ENCODE results near the gene TMEM108.

TMEM108 gene

GRCh38 chr3:133121450-133121849, 83.3 kb downstream of the TMEM108 start:
- DNase-seq, result no peak

DNA sequence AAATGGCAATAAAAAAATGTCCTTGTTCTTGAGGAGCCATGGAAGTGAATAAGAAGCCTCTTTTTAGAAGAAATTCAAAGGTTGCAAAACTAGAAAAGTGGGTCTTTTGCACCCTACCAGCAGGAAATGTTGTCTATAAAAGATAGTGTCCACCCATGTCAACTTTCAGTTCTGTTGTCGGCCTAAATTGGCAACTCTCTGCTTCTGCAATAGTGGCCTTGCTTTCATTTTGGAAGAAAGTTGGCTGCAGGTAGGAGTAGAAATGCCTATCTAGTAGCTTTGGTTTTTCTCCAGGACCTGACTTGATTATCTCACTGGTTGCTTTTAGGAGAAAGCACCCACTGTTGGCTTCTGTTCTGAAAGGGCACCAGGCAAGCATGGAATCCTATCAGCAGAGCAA, 85.4 kb downstream of the TMEM108 start:
- no peak for DNase-seq

GRCh38 chr3:133124511-133124910, 86.3 kb downstream of the TMEM108 start:
- DNase-seq, result no peak

DNA sequence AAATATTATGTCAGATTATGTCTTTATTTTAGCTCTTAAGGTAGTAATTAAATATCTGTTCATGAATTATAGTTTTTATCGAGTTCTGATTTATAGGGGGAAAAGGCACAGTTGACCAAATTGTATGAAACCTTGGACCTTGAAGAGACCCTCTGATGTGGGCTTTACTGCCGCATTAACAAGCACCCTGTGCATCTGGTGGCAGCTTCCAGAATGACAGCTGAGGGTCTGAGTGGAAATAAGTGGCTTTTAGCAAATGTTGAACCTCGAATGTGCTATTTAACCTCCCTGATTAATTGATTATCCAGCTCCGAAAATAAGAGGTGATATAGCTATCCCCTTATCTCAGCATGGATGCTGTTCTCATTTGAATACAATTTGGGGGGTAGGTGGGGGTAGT, 87.0 kb downstream of the TMEM108 start:
- DNase-seq, result no peak

DNA sequence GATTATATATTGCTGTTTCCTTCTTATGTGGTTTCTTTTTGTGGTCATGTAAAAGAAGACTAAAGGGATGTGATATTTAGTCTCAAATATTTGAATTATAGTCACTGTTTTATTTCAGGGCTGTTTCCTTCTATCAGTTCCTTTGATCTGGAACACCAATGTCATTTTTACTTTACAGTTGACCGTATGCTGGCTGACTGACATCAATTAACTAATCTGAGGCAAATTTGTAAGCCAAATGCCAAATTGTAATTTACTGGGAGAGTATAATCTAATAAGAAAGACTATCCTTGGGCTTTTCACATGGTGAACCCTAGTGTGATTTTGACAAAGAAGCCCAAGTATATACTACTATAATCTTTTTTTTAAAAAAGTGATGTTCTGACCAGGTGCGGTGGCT, 87.6 kb downstream of the TMEM108 start:
- no peak for DNase-seq

DNA sequence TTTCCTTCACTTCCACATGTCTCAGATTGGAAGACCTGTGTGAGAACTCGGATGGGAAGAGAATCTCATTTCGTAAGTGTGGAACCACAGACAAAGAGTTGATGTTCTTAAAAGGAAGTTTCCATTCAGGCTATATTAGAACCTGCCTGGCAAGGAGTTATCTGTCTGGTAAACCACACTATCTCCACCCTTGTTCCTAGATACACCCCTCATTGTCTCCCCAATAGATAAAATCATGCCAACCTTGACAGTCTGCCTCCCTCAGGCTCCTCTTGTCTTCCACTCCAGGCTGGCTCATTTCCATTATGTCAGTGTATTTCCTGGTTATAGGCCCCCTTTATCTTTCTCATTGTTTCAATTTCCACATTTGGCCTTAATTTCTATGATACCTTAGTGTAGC, 89.2 kb downstream of the TMEM108 start:
- no peak for DNase-seq

- DNase-seq, result peak; percentile 49
These were observed 92.0 kb downstream of the TMEM108 start for GRCh38 chr3:133130168-133130567.

DNA sequence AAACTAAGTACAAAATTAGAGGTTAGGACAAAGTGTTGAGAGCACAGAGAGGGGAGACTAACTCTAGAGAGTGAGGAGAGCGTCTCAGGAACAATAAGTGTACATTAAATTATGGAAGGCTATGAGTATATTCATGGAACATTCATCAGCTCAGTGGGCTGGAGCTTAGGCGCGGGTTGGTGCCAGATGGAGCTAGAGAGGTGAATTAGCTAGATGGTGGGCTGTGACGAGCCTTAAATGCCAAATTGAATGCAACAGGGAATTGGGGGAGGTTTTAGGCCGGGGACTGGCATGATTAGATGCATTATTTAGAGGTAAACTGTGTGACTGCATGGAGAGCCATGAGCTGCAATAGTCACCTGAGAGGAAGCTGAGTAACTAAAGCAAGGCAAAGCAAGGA, 97.1 kb downstream of the TMEM108 start:
- peak; percentile 80 for DNase-seq

DNA sequence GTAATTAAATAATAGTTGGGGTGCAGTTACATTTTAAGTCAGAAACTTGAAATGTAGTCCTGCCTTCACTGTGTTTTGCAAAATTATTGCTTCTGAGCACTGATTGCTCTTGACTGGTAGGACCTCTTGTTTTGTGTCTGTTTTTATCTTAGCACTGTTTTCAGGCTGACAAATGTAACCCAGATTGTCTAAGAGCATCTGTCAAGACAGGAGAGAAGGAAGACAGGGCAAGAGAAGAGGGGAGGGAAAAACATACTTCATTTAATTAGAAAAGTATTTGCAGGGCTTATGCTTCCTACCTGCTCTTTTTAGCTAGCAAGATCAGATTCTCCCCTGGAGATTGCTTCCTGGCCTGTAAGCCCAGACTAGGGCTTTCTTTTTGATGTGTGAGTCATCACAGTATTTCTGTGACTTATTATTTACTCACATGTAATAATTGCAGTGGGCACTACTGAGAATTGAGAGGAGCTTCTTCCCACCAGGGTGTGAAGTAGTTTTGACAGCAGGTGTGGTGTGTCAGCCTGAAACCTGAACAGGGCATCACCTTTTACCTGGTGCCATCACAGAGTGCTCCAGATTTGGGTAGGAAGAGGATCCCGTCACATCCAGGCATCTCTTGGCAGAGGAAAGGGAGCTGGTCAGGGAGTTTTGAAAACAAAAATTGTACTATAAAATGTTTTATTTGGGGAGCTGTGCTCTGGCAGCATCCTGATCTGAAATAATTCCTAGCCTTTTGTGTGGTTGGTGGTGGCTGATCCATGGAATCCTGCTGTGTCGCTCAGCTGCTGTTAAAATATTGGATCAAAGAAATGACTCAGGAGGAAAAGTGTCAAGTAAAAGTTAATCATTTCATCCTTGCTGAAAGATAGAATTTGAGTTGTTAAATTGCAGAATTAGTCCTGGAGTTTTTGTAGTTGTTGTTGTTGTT, 98.2 kb downstream of the TMEM108 start:
- DNase-seq, result peak; percentile 73

DNA sequence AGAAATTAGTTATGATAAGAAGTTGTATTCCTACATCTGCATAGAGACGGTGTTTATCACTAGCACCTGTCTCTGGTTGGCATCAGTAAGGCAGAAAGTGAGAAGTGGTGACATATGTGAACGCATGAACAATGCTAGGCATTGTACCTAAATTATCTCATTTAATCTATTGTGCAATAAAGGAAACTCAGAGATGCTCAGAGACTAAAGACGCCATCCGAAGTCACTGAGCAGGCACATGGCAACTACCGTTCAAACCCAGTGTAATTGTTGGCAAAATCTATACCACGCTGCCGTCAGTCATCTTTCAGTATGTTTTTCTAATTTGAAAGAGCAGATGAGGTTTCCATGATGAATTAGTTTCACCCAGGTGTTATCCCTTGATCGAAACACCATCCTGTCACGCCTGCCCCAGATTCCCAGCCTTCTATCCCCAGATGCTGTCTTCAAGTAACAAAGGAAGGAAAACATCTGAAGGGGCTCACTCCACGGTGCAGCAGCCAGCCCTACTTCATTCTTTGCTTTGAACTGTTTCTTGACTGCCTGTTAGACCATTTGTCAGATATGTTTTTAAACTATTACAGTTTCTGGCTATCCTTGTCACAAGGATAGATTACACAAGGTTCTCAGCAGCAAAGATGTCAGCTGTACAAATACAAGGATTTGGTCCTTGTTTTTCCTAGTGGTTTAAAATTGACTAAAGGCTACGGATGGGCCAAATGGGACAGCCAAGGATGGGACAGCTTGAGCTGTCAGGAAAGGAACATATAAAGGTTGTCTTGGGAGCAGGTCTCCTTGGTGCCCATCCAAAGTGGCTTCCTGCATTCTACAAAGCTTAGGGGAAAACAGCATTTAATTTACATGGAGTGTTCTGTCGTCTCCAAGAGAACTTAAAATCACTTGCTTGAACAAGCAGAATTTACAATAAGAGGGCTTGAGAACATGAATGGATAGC, 99.1 kb downstream of the TMEM108 start:
- no peak for DNase-seq

GRCh38 chr3:133138017-133138416, 99.8 kb downstream of the TMEM108 start:
- DNase-seq, result no peak

GRCh38 chr3:133152056-133152455, 113.9 kb downstream of the TMEM108 start:
- peak; percentile 60 for DNase-seq

GRCh38 chr3:133152681-133153220, 114.6 kb downstream of the TMEM108 start:
- DNase-seq, result no peak

DNA sequence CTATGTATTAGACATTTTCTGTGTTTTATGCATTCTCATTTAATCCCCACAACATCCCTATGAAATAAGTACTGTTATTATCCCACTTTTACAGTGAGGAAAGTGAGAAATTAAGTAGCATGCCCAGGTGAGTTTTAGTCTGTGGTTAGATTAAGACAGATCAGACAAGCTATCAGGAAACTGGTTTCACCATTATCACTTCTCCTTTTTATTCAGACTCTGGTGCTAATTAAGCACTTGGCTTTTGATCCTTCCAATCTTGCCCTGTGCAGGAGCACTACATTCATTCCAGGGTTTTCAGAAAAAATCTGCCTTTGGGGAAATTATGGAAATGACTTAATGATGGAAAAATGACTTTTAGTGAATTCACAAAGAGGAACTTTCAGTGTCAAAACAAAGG, 115.2 kb downstream of the TMEM108 start:
- no peak for DNase-seq

DNA sequence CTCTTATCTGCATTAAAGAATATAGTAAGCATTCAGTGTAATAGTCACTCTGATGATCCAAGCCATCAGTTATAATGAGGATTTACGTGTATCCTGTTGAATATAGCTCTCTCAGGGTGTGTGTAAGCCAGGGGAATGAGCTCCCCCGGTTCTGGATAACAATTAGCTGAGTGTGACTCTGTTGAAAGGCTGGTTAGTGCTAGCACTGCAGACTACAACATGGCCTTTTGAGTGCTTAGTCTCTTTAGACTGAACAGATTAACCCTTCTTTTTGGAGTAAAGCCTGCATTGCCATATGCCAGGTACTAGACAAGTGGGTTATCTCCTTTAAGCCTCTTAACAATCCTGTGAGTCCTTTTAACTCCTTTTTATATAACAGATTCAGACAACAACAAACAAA, 119.5 kb downstream of the TMEM108 start:
- DNase-seq, result no peak

DNA sequence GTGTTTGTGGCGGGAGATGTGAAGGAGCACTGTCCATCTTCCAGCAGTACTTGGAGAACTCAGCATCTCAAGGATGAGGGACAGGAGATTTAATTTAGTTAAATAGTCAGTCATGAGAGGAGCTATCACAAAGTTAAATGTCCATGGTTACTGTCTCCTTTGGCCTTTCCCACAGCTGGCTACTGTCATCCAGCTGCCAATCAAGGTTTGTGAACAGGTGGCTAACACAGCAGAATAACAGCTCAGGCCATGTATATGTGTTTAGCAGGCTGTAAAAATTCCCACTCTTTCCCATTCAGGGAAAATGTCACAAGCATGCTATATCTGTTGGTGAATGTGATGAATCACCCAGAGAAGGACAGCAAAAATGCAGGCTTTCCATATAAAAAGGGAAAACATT, 120.5 kb downstream of the TMEM108 start:
- no peak for DNase-seq

- DNase-seq, result no peak
These were observed 121.6 kb downstream of the TMEM108 start for GRCh38 chr3:133159498-133160475.

- DNase-seq, result no peak
These were observed 123.5 kb downstream of the TMEM108 start for GRCh38 chr3:133161656-133162055.

- no peak for DNase-seq
These were observed 124.1 kb downstream of the TMEM108 start for GRCh38 chr3:133162265-133162664.

DNA sequence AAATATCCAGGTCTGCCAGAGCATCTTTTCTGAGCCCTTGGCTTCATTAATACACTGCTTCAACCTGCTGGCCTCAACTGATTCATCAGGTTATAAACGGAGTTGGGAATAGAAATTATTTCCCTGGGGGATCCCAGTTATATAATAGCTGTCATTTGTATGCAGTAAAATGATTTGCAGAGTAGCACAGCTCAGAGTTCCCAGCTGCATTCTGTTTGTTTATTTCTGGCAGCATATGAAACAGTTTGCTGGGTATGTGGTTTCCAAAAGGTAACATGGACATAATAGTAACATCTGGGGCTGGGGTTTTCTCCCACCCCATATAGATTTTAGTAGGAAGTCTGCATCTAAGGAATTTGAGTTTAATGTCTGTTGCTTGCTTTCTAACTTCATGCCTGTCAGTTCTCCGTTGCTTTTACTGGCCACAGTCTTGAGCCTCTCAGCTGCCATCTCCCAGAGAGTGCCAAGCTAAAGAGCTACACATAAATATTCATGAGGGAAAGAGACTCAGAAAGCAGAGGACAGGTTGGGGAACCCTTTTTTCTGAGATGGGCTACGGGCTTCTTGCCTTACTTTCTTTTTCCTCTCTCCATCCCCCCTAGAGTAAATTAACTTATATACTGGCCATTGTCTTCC, 124.6 kb downstream of the TMEM108 start:
- DNase-seq, result no peak

GRCh38 chr3:133167340-133168024, 129.3 kb downstream of the TMEM108 start:
- DNase-seq, result no peak
